C4-2B (cell line): ENCODE results near the gene MAST4.

Source experiments
- CTCF ChIP-seq: fragments of 450-650 bp; conservative IDR thresholded peaks from 2 replicates; pipeline ENCODE4 v1.5.1; 2017; ENCODE audit warnings: mild to moderate bottlenecking
- ZFX ChIP-seq: fragments of 450-650 bp; IDR thresholded peaks from 2 replicates; pipeline ENCODE4 v1.6.1; 2017

DNA sequence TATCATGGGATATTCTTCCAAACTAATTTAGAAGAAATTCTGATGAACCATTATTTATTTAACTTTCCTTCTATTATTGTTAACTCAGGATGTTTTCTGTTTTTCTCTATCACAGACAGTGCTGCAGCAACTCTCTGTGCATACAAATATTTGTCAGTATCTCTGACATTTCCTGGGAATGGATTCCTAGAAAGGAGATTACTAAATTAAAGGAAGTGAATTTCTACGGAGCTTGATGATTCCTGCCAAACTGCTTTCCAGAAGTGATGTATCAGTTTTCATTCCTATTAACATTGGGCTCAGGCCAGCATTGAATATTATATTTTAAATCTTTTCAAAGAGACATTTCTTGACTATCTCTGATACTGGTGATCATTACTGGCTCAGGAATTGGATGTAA, 26.0 kb upstream of the MAST4 start:
- TF ChIP-seq CTCF (no peak), ZFX (no peak)
